OCI-LY3 (cell line): Measurements from ENCODE around the gene NANOS2.

Experiments used
- H2AFZ ChIP-seq: fragments of 200-600, 300-600 bp; shearing (Covaris generic); 2 replicates; pipeline ENCODE4 v1.6.0; 2014; ENCODE audit warnings: antibody characterized with exemption, low read depth, low read length
- H3K27ac ChIP-seq: fragments of 200-600, 300-600 bp; sonication (generic); 2 replicates; pipeline ENCODE4 v1.5.1; 2014; ENCODE audit warnings: mild to moderate bottlenecking, low read length, moderate library complexity, mixed read lengths
- H3K27me3 ChIP-seq: fragments of 200-600, 300-600 bp; sonication (generic); 2 replicates; pipeline ENCODE4 v1.6.1; 2014; ENCODE audit warnings: low read depth, low read length, mixed read lengths
- H3K36me3 ChIP-seq: fragments of 200-600, 300-600 bp; sonication (generic); replicated peaks from 2 replicates; pipeline ENCODE3; 2014; ENCODE audit warnings: low read depth, low read length, mixed read lengths
- H3K4me1 ChIP-seq: fragments of 300-600, 200-600 bp; sonication (generic); 2 replicates; pipeline ENCODE4 v1.6.1; 2014; ENCODE audit warnings: low read length, mixed read lengths
- H3K4me2 ChIP-seq: fragments of 200-600, 300-600 bp; sonication (generic); 2 replicates; pipeline ENCODE4 v1.6.1; 2014; ENCODE audit warnings: low read length, mixed read lengths
- H3K4me3 ChIP-seq: fragments of 300-600, 200-600 bp; sonication (generic); 2 replicates; pipeline ENCODE4 v1.5.1; 2014; ENCODE audit warnings: antibody characterized with exemption, mild to moderate bottlenecking, low read length, moderate library complexity
- H3K79me2 ChIP-seq: fragments of 300-600, 200-600 bp; shearing (Covaris generic); 2 replicates; pipeline ENCODE4 v1.6.1; 2014; ENCODE audit warnings: mild to moderate bottlenecking, low read length, mixed read lengths
- H3K9ac ChIP-seq: fragments of 300-600, 200-600 bp; shearing (Covaris generic); 2 replicates; pipeline ENCODE4 v1.6.0; 2014; ENCODE audit warnings: mild to moderate bottlenecking, low read length, moderate library complexity
- H3K9me3 ChIP-seq: fragments of 200-600, 300-600 bp; shearing (Covaris generic); 2 replicates; pipeline ENCODE4 v1.6.1; 2014; ENCODE audit warnings: low read length, mixed read lengths; ENCODE audit not compliant: insufficient read depth
- H4K20me1 ChIP-seq: fragments of 200-600, 300-600 bp; sonication (generic); 2 replicates; pipeline ENCODE4 v1.6.1; 2016; ENCODE audit warnings: low read length, mixed read lengths; ENCODE audit not compliant: insufficient read depth
- EZH2phosphoT487 ChIP-seq: fragments of 200-600 bp; shearing (Covaris generic); IDR thresholded peaks from 2 replicates; pipeline ENCODE4 v1.6.1; 2018; ENCODE audit warnings: antibody characterized with exemption, mixed run types, low read depth
- TF ChIP-seq, protein P1 (sequence below): fragments of 200-600, 300-600 bp; sonication (generic); IDR thresholded peaks from 2 replicates; pipeline ENCODE4 v1.5.1; 2014; ENCODE audit warnings: antibody characterized with exemption, low read length, low read depth

The NANOS2 gene

DNA sequence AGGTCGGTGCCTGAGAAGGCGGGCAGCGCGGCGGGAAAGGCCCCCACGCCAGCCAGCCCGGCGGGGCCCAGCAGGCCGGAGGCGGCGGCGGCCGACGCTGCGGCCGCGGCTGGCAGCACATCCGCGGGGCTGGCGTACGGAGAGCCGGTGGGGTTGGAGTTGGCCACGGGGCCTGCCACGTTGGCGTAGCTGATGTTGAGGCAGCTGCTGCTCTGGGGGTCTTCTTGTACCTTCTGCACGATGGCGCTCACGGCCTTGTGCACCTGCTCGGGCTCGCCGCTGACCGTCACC lies 25.9 kb upstream of the NANOS2 start:
- Histone ChIP-seq H2AFZ (no peak overlapping the region), H3K36me3 (no peaks in the 10 kb centered on the region), H3K4me1 (no peaks in the 10 kb centered on the region), H3K9ac (no peak overlapping the region), H3K9me3 (no peaks in the 10 kb centered on the region), H3K79me2 (no peaks in the 10 kb centered on the region), H3K4me2 (no peak overlapping the region), H3K27ac (no peak overlapping the region), H3K4me3 (no peak overlapping the region), H4K20me1 (no peaks in the 10 kb centered on the region), H3K27me3 (peaks cover 20% of the 10 kb centered on the region)
- TF ChIP-seq EZH2phosphoT487, result no peak
- TF ChIP-seq, protein P1, sequence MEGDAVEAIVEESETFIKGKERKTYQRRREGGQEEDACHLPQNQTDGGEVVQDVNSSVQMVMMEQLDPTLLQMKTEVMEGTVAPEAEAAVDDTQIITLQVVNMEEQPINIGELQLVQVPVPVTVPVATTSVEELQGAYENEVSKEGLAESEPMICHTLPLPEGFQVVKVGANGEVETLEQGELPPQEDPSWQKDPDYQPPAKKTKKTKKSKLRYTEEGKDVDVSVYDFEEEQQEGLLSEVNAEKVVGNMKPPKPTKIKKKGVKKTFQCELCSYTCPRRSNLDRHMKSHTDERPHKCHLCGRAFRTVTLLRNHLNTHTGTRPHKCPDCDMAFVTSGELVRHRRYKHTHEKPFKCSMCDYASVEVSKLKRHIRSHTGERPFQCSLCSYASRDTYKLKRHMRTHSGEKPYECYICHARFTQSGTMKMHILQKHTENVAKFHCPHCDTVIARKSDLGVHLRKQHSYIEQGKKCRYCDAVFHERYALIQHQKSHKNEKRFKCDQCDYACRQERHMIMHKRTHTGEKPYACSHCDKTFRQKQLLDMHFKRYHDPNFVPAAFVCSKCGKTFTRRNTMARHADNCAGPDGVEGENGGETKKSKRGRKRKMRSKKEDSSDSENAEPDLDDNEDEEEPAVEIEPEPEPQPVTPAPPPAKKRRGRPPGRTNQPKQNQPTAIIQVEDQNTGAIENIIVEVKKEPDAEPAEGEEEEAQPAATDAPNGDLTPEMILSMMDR, result no peak

DNA sequence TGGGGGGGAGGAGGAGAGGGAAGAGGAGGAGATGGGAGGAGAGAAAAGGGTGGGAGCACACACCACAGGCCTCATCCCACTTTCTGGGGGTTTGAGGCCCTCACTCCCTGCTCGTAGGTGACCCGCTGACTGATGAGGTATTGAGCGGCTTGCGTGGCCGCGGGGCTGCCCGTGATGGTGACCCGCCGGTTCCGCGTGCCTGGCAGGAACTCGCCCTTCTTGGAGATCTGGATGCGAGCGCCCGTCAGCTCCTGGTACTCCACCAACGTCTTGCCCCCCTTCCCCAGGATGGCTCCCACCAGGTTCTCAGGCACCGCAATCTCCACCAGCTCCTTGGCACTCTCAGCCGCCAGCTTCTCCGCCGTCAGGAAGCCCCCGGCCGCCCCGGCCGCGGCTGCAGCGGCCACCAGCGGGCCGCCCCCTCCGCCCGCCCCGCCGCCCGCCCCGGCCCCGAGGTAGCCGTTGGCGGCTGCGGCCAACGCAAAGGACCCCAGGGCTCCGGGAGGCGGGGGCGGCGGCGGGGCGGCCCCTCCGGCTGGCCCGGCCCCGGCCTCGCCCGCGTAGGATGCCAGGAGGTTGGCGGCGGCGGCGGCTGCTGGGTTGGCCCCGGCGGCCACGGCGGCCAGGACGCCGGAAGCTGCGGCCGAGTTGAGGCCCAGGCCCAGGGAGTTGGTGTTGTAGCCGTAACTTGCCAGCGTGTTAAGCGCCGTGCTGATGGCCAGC lies 25.4 kb upstream of the NANOS2 start:
- no peaks in the 10 kb centered on the region for H3K4me1 ChIP-seq
- H3K27ac ChIP-seq, result no peak overlapping the region
- H3K9ac ChIP-seq, result no peak overlapping the region
- H4K20me1 ChIP-seq, result no peaks in the 10 kb centered on the region
- no peak overlapping the region for H2AFZ ChIP-seq
- no peaks in the 10 kb centered on the region for H3K36me3 ChIP-seq
- no peaks in the 10 kb centered on the region for H3K9me3 ChIP-seq
- H3K4me3 ChIP-seq, result no peak overlapping the region
- no peaks in the 10 kb centered on the region for H3K79me2 ChIP-seq
- H3K27me3 ChIP-seq, result peaks cover 23% of the 10 kb centered on the region
- no peak overlapping the region for H3K4me2 ChIP-seq
- TF ChIP-seq, protein P1, result no peak
- no peak for TF ChIP-seq EZH2phosphoT487

GRCh38 chr19:45938733-45939319 lies 24.2 kb upstream of the NANOS2 start:
- no peak overlapping the region for H3K4me2 ChIP-seq
- peaks cover 19% of the 10 kb centered on the region for H3K27me3 ChIP-seq
- H3K27ac ChIP-seq, result no peak overlapping the region
- no peaks in the 10 kb centered on the region for H3K4me1 ChIP-seq
- H3K79me2 ChIP-seq, result no peaks in the 10 kb centered on the region
- H3K36me3 ChIP-seq, result no peaks in the 10 kb centered on the region
- no peaks in the 10 kb centered on the region for H4K20me1 ChIP-seq
- H2AFZ ChIP-seq, result peak overlapping the region; percentile 57
- H3K9ac ChIP-seq, result no peak overlapping the region
- H3K4me3 ChIP-seq, result no peak overlapping the region
- TF ChIP-seq, protein P1, result no peak
- TF ChIP-seq EZH2phosphoT487, result no peak
- no peaks in the 10 kb centered on the region for H3K9me3 ChIP-seq

- peaks cover 25% of the 10 kb centered on the region for H3K27me3 ChIP-seq
- no peak overlapping the region for H3K4me3 ChIP-seq
- no peaks in the 10 kb centered on the region for H3K79me2 ChIP-seq
- no peak overlapping the region for H3K9ac ChIP-seq
- TF ChIP-seq EZH2phosphoT487, result no peak
- TF ChIP-seq, protein P1, result no peak
- H3K4me1 ChIP-seq, result no peaks in the 10 kb centered on the region
- H3K36me3 ChIP-seq, result no peaks in the 10 kb centered on the region
- H3K27ac ChIP-seq, result no peak overlapping the region
- H3K4me2 ChIP-seq, result no peak overlapping the region
- H4K20me1 ChIP-seq, result no peaks in the 10 kb centered on the region
- no peak overlapping the region for H2AFZ ChIP-seq
- H3K9me3 ChIP-seq, result no peaks in the 10 kb centered on the region
Observed at GRCh38 chr19:45935267-45935666, 20.7 kb upstream of the NANOS2 start.
